Anterior cingulate cortex (tissue), 58 donors: ENCODE measurements around the gene MYH2.
"Not testable (repeated sequence)": the region's sequence is repeated elsewhere in the genome, so short reads cannot be mapped to it uniquely, and the experiment has no call there.

Experiments used
- DNase-seq, 58 donors: peaks; one replicate each; lab custom pipeline; 2025; lab: John Stamatoyannopoulos, UW

The MYH2 gene

GRCh38 chr17:10549096-10549842 lies at the start of gene MYH2:
Gene MYH2 (minus strand): TSS chr17:10549658. CDS start chr17:10547920, 1,738 bp downstream.
- no peak for DNase-seq

GRCh38 chr17:10598621-10599020 lies 49.2 kb upstream of the MYH2 start:
- DNase-seq, result no peak

GRCh38 chr17:10589553-10590145 lies 40.2 kb upstream of the MYH2 start:
- no peak for DNase-seq

GRCh38 chr17:10585529-10585928 lies 36.1 kb upstream of the MYH2 start:
- no peak for DNase-seq

GRCh38 chr17:10583834-10584233 lies 34.4 kb upstream of the MYH2 start:
- DNase-seq, result no peak

GRCh38 chr17:10579270-10579669 lies 29.8 kb upstream of the MYH2 start:
- no peak for DNase-seq

GRCh38 chr17:10574324-10574723 lies 24.9 kb upstream of the MYH2 start:
- DNase-seq, result no peak

GRCh38 chr17:10563991-10564660 lies 14.7 kb upstream of the MYH2 start:
- DNase-seq, result no peak

- no peak for DNase-seq
These were observed 8.6 kb upstream of the MYH2 start for GRCh38 chr17:10558049-10558448.

- no peak for DNase-seq
These were observed 8.0 kb upstream of the MYH2 start for GRCh38 chr17:10557422-10557821.

- DNase-seq, result no peak
These were observed 7.0 kb upstream of the MYH2 start for GRCh38 chr17:10556301-10557005.

- no peak for DNase-seq
These were observed 556 bp upstream of the MYH2 start for GRCh38 chr17:10550014-10550413.

- DNase-seq, result no peak
These were observed 2.1 kb downstream of the MYH2 start for GRCh38 chr17:10547351-10547750.

GRCh38 chr17:10543486-10543885 lies 6.0 kb downstream of the MYH2 start:
- DNase-seq, result not testable (repeated sequence)

- DNase-seq, result not testable (repeated sequence)
These were observed 8.3 kb downstream of the MYH2 start for GRCh38 chr17:10541179-10541578.

- no peak for DNase-seq
These were observed 17.4 kb downstream of the MYH2 start for GRCh38 chr17:10532026-10532425.

- DNase-seq, result no peak
These were observed 22.0 kb downstream of the MYH2 start for GRCh38 chr17:10527419-10527818.

- DNase-seq, result no peak
These were observed 22.9 kb downstream of the MYH2 start for GRCh38 chr17:10526517-10526916.

GRCh38 chr17:10523064-10523463 lies 26.4 kb downstream of the MYH2 start:
- no peak for DNase-seq

GRCh38 chr17:10521949-10522348 lies 27.5 kb downstream of the MYH2 start:
- DNase-seq, result no peak
